H1 (cell line): ENCODE data around the gene KRABD2.
A peak's percentile ranks its signal among the peaks of the same experiment; 100 is the strongest.

ENCODE experiments used
- CTCF ChIA-PET: fragments of 300-600 bp; sonication (Branson Sonifier 250); formaldehyde crosslinking; loops from one replicate; lab custom pipeline; 2021; ENCODE audit not compliant: partially characterized antibody; lab: Charles Lee
- POLR2A ChIA-PET: fragments of 300-600 bp; sonication (Branson Sonifier 250); formaldehyde crosslinking; loops from one replicate; lab custom pipeline; 2021; ENCODE audit warnings: inconsistent platforms; ENCODE audit not compliant: partially characterized antibody; lab: Charles Lee
- DNase-seq, 2 experiments: peaks; one replicate each; pipeline versions ENCODE4 v3.0.0 to v3.0.0-alpha.2; 2010 to 2022; ENCODE audit warnings: low spot score in 2 of 2, low read depth in 1 of 2, mixed read lengths in 1 of 2
- FAIRE-seq: peaks from 2 replicates; lab custom pipeline; 2011; peaks lifted over from hg19 to GRCh38; lab: Jason Lieb, UNC
- H2AFZ ChIP-seq: 2 replicates; pipeline ENCODE4 v1.8.1; 2012; ENCODE audit warnings: low read length, inconsistent platforms
- H2AK5ac ChIP-seq: 2 replicates; pipeline ENCODE4 v1.6.1; 2013; ENCODE audit warnings: low read depth, low read length
- H2BK120ac ChIP-seq: replicated peaks from 2 replicates; pipeline ENCODE3; 2013; ENCODE audit warnings: low read depth, low read length, inconsistent platforms
- H2BK12ac ChIP-seq: 2 replicates; pipeline ENCODE4 v1.6.1; 2013; ENCODE audit warnings: low read depth, low read length
- H2BK15ac ChIP-seq: 2 replicates; pipeline ENCODE4 v1.6.1; 2013; ENCODE audit warnings: low read length
- H2BK20ac ChIP-seq: 2 replicates; pipeline ENCODE4 v1.6.1; 2013; ENCODE audit warnings: low read length
- H2BK5ac ChIP-seq: 2 replicates; pipeline ENCODE4 v1.6.1; 2013; ENCODE audit warnings: low read depth, low read length
- H3K14ac ChIP-seq: 2 replicates; pipeline ENCODE4 v1.6.1; 2013; ENCODE audit warnings: inconsistent platforms; ENCODE audit not compliant: insufficient read length
- H3K18ac ChIP-seq: 2 replicates; pipeline ENCODE4 v1.6.1; 2013; ENCODE audit warnings: low read length; ENCODE audit errors: extremely low read depth
- H3K23ac ChIP-seq: 2 replicates; pipeline ENCODE4 v1.6.1; 2013; ENCODE audit warnings: inconsistent platforms; ENCODE audit not compliant: insufficient read length
- H3K23me2 ChIP-seq: 2 replicates; pipeline ENCODE4 v1.6.1; 2013; ENCODE audit warnings: low read depth, low read length
- H3K27ac ChIP-seq: 2 replicates; pipeline ENCODE4 v1.6.1; 2011; ENCODE audit warnings: low read depth, low read length, inconsistent platforms
- H3K27me3 ChIP-seq, 4 experiments: replicated peaks in 1 of 4; 1 replicate in 1 of 4; 2 replicates in 3 of 4; pipeline versions ENCODE4 v1.6.1 to v1.8.1; 2011 to 2013; ENCODE audit warnings: low read length in 3 of 4, mild to moderate bottlenecking in 3 of 4, inconsistent platforms in 2 of 4, mixed read lengths in 2 of 4, moderate library complexity in 1 of 4; ENCODE audit not compliant: control insufficient read depth in 3 of 4, insufficient read depth in 3 of 4; ENCODE audit errors: extremely low read depth in 1 of 4
- H3K36me3 ChIP-seq, 4 experiments: 2 replicates each; pipeline versions ENCODE4 v1.6.1 to v1.8.1; 2011 to 2013; ENCODE audit warnings: mild to moderate bottlenecking in 4 of 4, low read length in 3 of 4, moderate library complexity in 2 of 4, control low read depth in 1 of 4, inconsistent platforms in 1 of 4; ENCODE audit not compliant: insufficient read depth in 4 of 4, control insufficient read depth in 2 of 4
- H3K4ac ChIP-seq: replicated peaks from 2 replicates; pipeline ENCODE3; 2013; ENCODE audit warnings: low read length, low read depth, mixed read lengths, inconsistent platforms; ENCODE audit not compliant: insufficient read length
- H3K4me1 ChIP-seq, 4 experiments: replicated peaks in 1 of 4; 1 replicate in 1 of 4; 2 replicates in 3 of 4; pipeline versions ENCODE4 v1.6.1 to v1.8.1; 2011 to 2013; ENCODE audit warnings: low read length in 3 of 4, inconsistent platforms in 2 of 4, mixed read lengths in 1 of 4; ENCODE audit not compliant: insufficient read depth in 4 of 4, control insufficient read depth in 3 of 4
- H3K4me2 ChIP-seq, 2 experiments: 2 replicates each; pipeline versions ENCODE4 v1.6.1 to v1.8.1; 2011 to 2013; ENCODE audit warnings: low read depth in 2 of 2, low read length in 2 of 2, control low read depth in 1 of 2, inconsistent platforms in 1 of 2, mild to moderate bottlenecking in 1 of 2; ENCODE audit not compliant: insufficient read depth in 1 of 2
- H3K4me3 ChIP-seq, 4 experiments: fragments of 200-600, 300-600 bp in 1 of 4; sonication (generic), shearing (Covaris generic), sonication (Bioruptor Twin) in 1 of 4; 2 replicates each; pipeline versions ENCODE4 v1.5.1 to v1.8.1; 2011 to 2016; ENCODE audit warnings: low read length in 4 of 4, low read depth in 3 of 4, control low read depth in 2 of 4, inconsistent platforms in 2 of 4, mild to moderate bottlenecking in 2 of 4, mixed read lengths in 1 of 4, moderate library complexity in 1 of 4; ENCODE audit not compliant: insufficient read depth in 2 of 4; ENCODE audit errors: extremely low read depth in 1 of 4
- H3K56ac ChIP-seq: replicated peaks from 2 replicates; pipeline ENCODE3; 2013; ENCODE audit warnings: low read depth, mild to moderate bottlenecking, mixed read lengths, low read length, inconsistent platforms; ENCODE audit not compliant: insufficient read length
- H3K79me1 ChIP-seq: 2 replicates; pipeline ENCODE4 v1.6.1; 2013; ENCODE audit warnings: low read depth, low read length, control low read depth
- H3K79me2 ChIP-seq, 2 experiments: 2 replicates each; pipeline versions ENCODE4 v1.6.1 to v1.8.1; 2012 to 2013; ENCODE audit warnings: low read length in 2 of 2, mild to moderate bottlenecking in 2 of 2, inconsistent platforms in 1 of 2; ENCODE audit not compliant: insufficient read depth in 2 of 2, control insufficient read depth in 1 of 2
- H3K9ac ChIP-seq, 4 experiments: replicated peaks in 1 of 4; 1 replicate in 1 of 4; 2 replicates in 3 of 4; pipeline versions ENCODE4 v1.6.1 to v1.8.1; 2011 to 2013; ENCODE audit warnings: low read depth in 3 of 4, low read length in 3 of 4, control low read depth in 2 of 4, mild to moderate bottlenecking in 2 of 4, moderate library complexity in 2 of 4, inconsistent platforms in 1 of 4; ENCODE audit errors: extremely low read depth in 1 of 4
- H3K9me3 ChIP-seq, 2 experiments: 2 replicates each; pipeline versions ENCODE4 v1.6.1 to v1.8.1; 2012 to 2013; ENCODE audit warnings: mild to moderate bottlenecking in 2 of 2, moderate library complexity in 2 of 2, control low read depth in 1 of 2, inconsistent platforms in 1 of 2, low read depth in 1 of 2, low read length in 1 of 2, mixed read lengths in 1 of 2; ENCODE audit not compliant: insufficient read depth in 2 of 2
- H4K20me1 ChIP-seq, 2 experiments: replicated peaks in 1 of 2; 2 replicates each; pipeline versions ENCODE3 to v1.8.1; 2011 to 2013; ENCODE audit warnings: inconsistent platforms in 2 of 2, low read length in 2 of 2, mild to moderate bottlenecking in 1 of 2; ENCODE audit not compliant: insufficient read depth in 2 of 2, control insufficient read depth in 1 of 2
- H4K5ac ChIP-seq: 2 replicates; pipeline ENCODE4 v1.6.1; 2013; ENCODE audit warnings: low read length, low read depth, mixed read lengths, inconsistent platforms; ENCODE audit not compliant: insufficient read length
- H4K8ac ChIP-seq: 2 replicates; pipeline ENCODE4 v1.8.0; 2013; ENCODE audit warnings: mild to moderate bottlenecking, moderate library complexity, low read length, inconsistent platforms; ENCODE audit not compliant: insufficient read depth; ENCODE audit errors: extremely low read depth
- H4K91ac ChIP-seq: replicated peaks from 2 replicates; pipeline ENCODE3; 2013; ENCODE audit warnings: low read length, mixed read lengths, inconsistent platforms; ENCODE audit not compliant: insufficient read length
- CHD1 ChIP-seq: IDR thresholded peaks from 2 replicates; pipeline ENCODE4 v1.6.1; 2012; ENCODE audit warnings: low read depth, low read length, improper control_type of control experiment
- SP1 ChIP-seq: IDR thresholded peaks from 2 replicates; pipeline ENCODE4 v1.6.1; 2011; ENCODE audit warnings: low read depth, low read length
- WGBS, 2 experiments: shearing (Covaris generic) in 1 of 2; methylation state at CpG; one replicate each; pipeline versions ENCODE4 v1.1.6 to v1.1.7; 2013 to 2015; ENCODE audit warnings: low lambda C conversion rate in 2 of 2, mixed read lengths in 2 of 2, inconsistent platforms in 1 of 2, low coverage in 1 of 2, missing lambda C conversion rate in 1 of 2; ENCODE audit not compliant: insufficient replicate concordance in 2 of 2, insufficient coverage in 1 of 2, insufficient read length in 1 of 2; ENCODE audit errors: extremely low coverage in 1 of 2, missing lambda C conversion rate in 1 of 2; 5-methylcytosine and 5-hydroxymethylcytosine counted together

The KRABD2 gene

DNA sequence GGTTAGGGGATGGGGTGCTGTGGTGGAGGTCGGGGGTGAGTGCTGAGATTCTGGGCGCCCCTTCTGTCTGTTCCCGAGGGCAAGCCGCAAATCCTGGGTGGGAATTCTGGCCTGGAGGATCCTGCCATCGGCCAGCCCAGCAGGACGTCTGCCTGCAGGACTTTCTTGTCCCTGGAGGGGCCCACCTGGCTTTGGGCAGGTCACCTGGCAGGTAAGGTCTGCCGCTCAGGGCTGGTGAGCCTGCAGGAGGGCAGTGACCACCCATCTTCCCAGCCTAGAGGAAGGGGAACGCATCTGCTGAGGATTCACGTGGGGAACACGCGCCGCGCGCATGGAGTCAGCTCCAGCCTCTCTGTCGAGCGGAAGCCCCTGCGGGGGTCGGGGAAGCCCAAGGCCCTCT lies 15.8 kb upstream of the KRABD2 start:
- no peak overlapping the region for H3K4me3 ChIP-seq
- H3K23me2 ChIP-seq: peaks cover 4% of the 10 kb centered on the region; the same call in 1 of the 2 replicates
- peak overlapping the region; percentile 76; the same call in 1 of the 2 replicates for H4K8ac ChIP-seq
- no peak overlapping the region; the same call in 1 of the 2 replicates for H2BK12ac ChIP-seq
- H2AK5ac ChIP-seq: no peak overlapping the region
- no peaks in the 10 kb centered on the region; the same call in 1 of the 2 replicates for H3K79me1 ChIP-seq
- H3K4me1 ChIP-seq: peaks cover 4 to 12% (median 4%) of the 10 kb centered on the region in 4 experiments; a peak in 6 of 7 replicates
- no peak overlapping the region for H4K5ac ChIP-seq
- no peak overlapping the region for H3K56ac ChIP-seq
- H3K18ac ChIP-seq: peak overlapping the region; percentile 32; the same call in 1 of the 2 replicates
- H3K36me3 ChIP-seq: no peaks in the 10 kb centered on the region
- no peaks in the 10 kb centered on the region for H3K27me3 ChIP-seq
- peaks cover 0 to 3% of the 10 kb centered on the region in 2 experiments for H4K20me1 ChIP-seq
- no peak for DNase-seq
- H3K4me2 ChIP-seq: 0 out of 4 replicates have a peak overlapping the region, but pooled peaks have one; percentile 3 to 26
- H3K23ac ChIP-seq: no peak overlapping the region
- WGBS, 2 experiments: 83% methylated on average over 17 of the region's 18 CpGs; no CpG with 5 or more reads in 1 of the 2 experiments
- TF ChIP-seq CHD1 (no peak), SP1 (0 out of 2 replicates have a peak, but pooled peaks have one; percentile 51)
- TF ChIP-seq, all 59 proteins: peak for 1
- ChIA-PET POLR2A (interaction anchor here (1.0 to 4.7 kb wide), 4 partner anchors 9 to 182 kb away, joined by 3 to 51 read pairs (median 6); partner anchors contain the start of genes AURKB, NDEL1 and RPL26), CTCF (interaction anchor here (0.8 to 2.5 kb wide), 5 partner anchors 8 to 394 kb away, joined by 3 to 16 read pairs (median 5); no protein-coding TSS in a partner anchor)
- Histone ChIP-seq H2BK20ac (no peak overlapping the region), H2BK5ac (no peak overlapping the region; the same call in 1 of the 2 replicates), H2BK120ac (no peak overlapping the region), H3K4ac (no peak overlapping the region), H2BK15ac (0 out of 2 replicates have a peak overlapping the region, but pooled peaks have one; percentile 88), H3K79me2 (no peaks in the 10 kb centered on the region), H3K14ac (no peak overlapping the region), H4K91ac (no peak overlapping the region), H3K27ac (no peak overlapping the region), H2AFZ (no peak overlapping the region), H3K9ac (no peak overlapping the region), H3K9me3 (no peaks in the 10 kb centered on the region)
- FAIRE-seq: no peak
